MM.1S (cell line): ENCODE results near the gene KCNK13.
"Not testable (repeated sequence)": the region's sequence is repeated elsewhere in the genome, so short reads cannot be mapped to it uniquely, and the experiment has no call there.

Source experiments
- DNase-seq: peaks from one replicate; pipeline ENCODE4 v3.0.0-alpha.2; 2015
- H2AFZ ChIP-seq: fragments of 300-600 bp; sonication (generic); 2 replicates; pipeline ENCODE4 v1.6.0; 2016; ENCODE audit warnings: antibody characterized with exemption, low read length
- H3F3A ChIP-seq: fragments of 300-600 bp; sonication (generic); 2 replicates; pipeline ENCODE4 v1.6.1; 2016; ENCODE audit warnings: mild to moderate bottlenecking, antibody characterized with exemption, low read length, moderate library complexity, mixed read lengths; ENCODE audit not compliant: insufficient read depth
- H3K27ac ChIP-seq: fragments of 300-600 bp; sonication (generic); 2 replicates; pipeline ENCODE4 v1.5.1; 2016; ENCODE audit warnings: mild to moderate bottlenecking, low read length
- H3K27me3 ChIP-seq: fragments of 300-600 bp; sonication (generic); replicated peaks from 2 replicates; pipeline ENCODE4 v1.6.0; 2016; ENCODE audit warnings: low read length; ENCODE audit not compliant: insufficient read depth
- H3K36me3 ChIP-seq: fragments of 300-600 bp; sonication (generic); replicated peaks from 2 replicates; pipeline ENCODE4 v1.6.1; 2016; ENCODE audit warnings: mild to moderate bottlenecking, low read length, mixed read lengths; ENCODE audit not compliant: insufficient read depth
- H3K4me1 ChIP-seq: fragments of 300-600 bp; sonication (generic); 2 replicates; pipeline ENCODE4 v1.6.1; 2016; ENCODE audit warnings: low read length, mixed read lengths
- H3K4me2 ChIP-seq: fragments of 300-600 bp; sonication (generic); 2 replicates; pipeline ENCODE4 v1.6.0; 2016; ENCODE audit warnings: low read depth, low read length
- H3K4me3 ChIP-seq: fragments of 300-600 bp; sonication (generic); 2 replicates; pipeline ENCODE4 v1.5.1; 2016; ENCODE audit warnings: low read length, mixed read lengths
- H3K79me2 ChIP-seq: fragments of 300-600 bp; sonication (generic); 2 replicates; pipeline ENCODE4 v1.6.1; 2016; ENCODE audit warnings: mixed run types, low read length, mixed read lengths
- H3K9ac ChIP-seq: fragments of 300-600 bp; sonication (generic); 2 replicates; pipeline ENCODE4 v1.6.1; 2016; ENCODE audit warnings: low read length, mixed read lengths
- H3K9me2 ChIP-seq: fragments of 300-600 bp; sonication (generic); replicated peaks from 2 replicates; pipeline ENCODE4 v1.6.1; 2016; ENCODE audit warnings: mild to moderate bottlenecking, low read length, mixed read lengths; ENCODE audit not compliant: insufficient read depth
- H3K9me3 ChIP-seq: fragments of 300-600 bp; sonication (generic); replicated peaks from 2 replicates; pipeline ENCODE4 v1.6.1; 2016; ENCODE audit warnings: mild to moderate bottlenecking, low read length, mixed read lengths; ENCODE audit not compliant: insufficient read depth
- H4K20me1 ChIP-seq: fragments of 300-600 bp; sonication (generic); 2 replicates; pipeline ENCODE4 v1.6.1; 2016; ENCODE audit warnings: mild to moderate bottlenecking, low read length, moderate library complexity, mixed read lengths; ENCODE audit not compliant: insufficient read depth
- CTCF ChIP-seq: fragments of 300-600 bp; sonication (generic); IDR thresholded peaks from 2 replicates; pipeline ENCODE4 v1.5.1; 2016; ENCODE audit warnings: antibody characterized with exemption, low read length, mixed read lengths
- EZH2 ChIP-seq: fragments of 300-600 bp; sonication (generic); optimal IDR thresholded peaks from 2 replicates; pipeline ENCODE3; 2017; ENCODE audit warnings: low read depth, mild to moderate bottlenecking, antibody characterized with exemption, low read length, mixed read lengths
- EZH2phosphoT487 ChIP-seq: fragments of 300-600 bp; sonication (generic); IDR thresholded peaks from 2 replicates; pipeline ENCODE4 v1.6.1; 2018; ENCODE audit warnings: antibody characterized with exemption, low read length

KCNK13 gene

DNA sequence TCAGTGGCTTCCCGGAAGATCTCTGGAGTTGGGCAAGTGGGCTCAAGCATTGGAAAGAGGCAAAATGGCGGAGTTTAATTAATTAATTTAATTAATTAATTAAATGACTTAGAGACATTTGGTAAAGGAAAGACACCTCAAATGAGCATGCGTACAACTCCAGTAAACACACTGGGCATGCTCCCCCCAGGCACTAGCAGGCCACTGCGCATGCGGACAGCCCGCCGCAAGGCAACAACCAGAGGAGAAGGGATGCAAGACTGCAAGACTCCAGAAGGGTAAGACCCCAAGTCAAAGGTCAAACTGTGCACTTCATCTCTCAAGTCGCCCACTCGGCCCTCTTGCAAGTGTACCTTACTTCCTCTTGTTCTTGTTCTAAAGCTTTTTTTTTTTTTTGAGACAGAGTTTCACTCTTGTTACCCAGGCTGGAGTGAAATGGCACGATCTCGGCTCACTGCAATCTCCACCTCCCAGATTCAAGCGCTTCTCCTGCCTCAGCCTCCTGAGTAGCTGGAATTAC, 136.8 kb downstream of the KCNK13 start:
- Histone ChIP-seq H4K20me1 (no peaks in the 10 kb centered on the region), H3K4me1 (no peaks in the 10 kb centered on the region), H3K27me3 (no peaks in the 10 kb centered on the region), H2AFZ (no peak overlapping the region), H3K27ac (no peak overlapping the region), H3K4me2 (no peak overlapping the region), H3K4me3 (no peak overlapping the region), H3K79me2 (no peaks in the 10 kb centered on the region), H3F3A (no peaks in the 10 kb centered on the region), H3K9me2 (no peaks in the 10 kb centered on the region), H3K9me3 (no peaks in the 10 kb centered on the region), H3K9ac (no peak overlapping the region), H3K36me3 (no peaks in the 10 kb centered on the region)
- DNase-seq, result no peak
- TF ChIP-seq CTCF (no peak), EZH2 (no peak), EZH2phosphoT487 (no peak)

DNA sequence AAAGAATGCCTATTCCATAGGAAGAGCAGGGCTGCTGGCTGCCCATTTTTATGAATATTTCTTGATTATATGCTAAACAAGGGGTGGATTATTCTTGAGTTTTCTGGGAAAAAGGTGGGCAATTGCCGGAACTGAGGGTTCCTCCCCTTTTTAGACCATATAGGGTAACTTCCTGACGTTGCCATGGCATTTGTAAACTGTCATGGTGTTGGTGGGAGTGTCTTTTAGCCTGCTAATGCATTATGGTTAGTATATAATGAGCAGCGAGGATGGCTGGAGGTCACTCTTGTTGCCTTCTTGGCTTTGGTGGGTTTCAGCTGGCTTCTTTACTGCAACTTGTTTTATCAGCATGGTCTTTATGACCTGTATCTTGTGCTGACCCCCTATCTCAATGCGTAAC, 138.8 kb downstream of the KCNK13 start:
- not testable (repeated sequence) for H2AFZ ChIP-seq, H3K9ac ChIP-seq, H3K4me2 ChIP-seq, H3K9me3 ChIP-seq, H3K9me2 ChIP-seq, H3K27ac ChIP-seq, H3K27me3 ChIP-seq, H3K4me1 ChIP-seq, H3K36me3 ChIP-seq, H4K20me1 ChIP-seq, H3K79me2 ChIP-seq, H3K4me3 ChIP-seq, H3F3A ChIP-seq, DNase-seq

GRCh38 chr14:90201344-90201743, 139.6 kb downstream of the KCNK13 start:
- DNase-seq, result no peak

More at GRCh38 chr14:90201344-90201743, 139.6 kb downstream of the KCNK13 start:
- Histone ChIP-seq H3K4me2 (no peak overlapping the region), H4K20me1 (no peaks in the 10 kb centered on the region), H3K9me3 (no peaks in the 10 kb centered on the region), H3K9ac (no peak overlapping the region), H3K27me3 (no peaks in the 10 kb centered on the region), H3K79me2 (no peaks in the 10 kb centered on the region), H2AFZ (no peak overlapping the region), H3F3A (no peaks in the 10 kb centered on the region), H3K4me1 (no peaks in the 10 kb centered on the region), H3K9me2 (no peaks in the 10 kb centered on the region), H3K4me3 (no peak overlapping the region), H3K27ac (no peak overlapping the region), H3K36me3 (no peaks in the 10 kb centered on the region)
- TF ChIP-seq EZH2phosphoT487, result no peak
- TF ChIP-seq EZH2, result no peak
- no peak for TF ChIP-seq CTCF
